HuH-7.5 (cell line): ENCODE measurements around the gene PPP2R5C.
A peak's percentile ranks its signal among the peaks of the same experiment; 100 is the strongest.

Experiments used
- DNase-seq: peaks from one replicate; pipeline ENCODE4 v3.0.0; 2011; ENCODE audit warnings: low spot score

Gene PPP2R5C

DNA sequence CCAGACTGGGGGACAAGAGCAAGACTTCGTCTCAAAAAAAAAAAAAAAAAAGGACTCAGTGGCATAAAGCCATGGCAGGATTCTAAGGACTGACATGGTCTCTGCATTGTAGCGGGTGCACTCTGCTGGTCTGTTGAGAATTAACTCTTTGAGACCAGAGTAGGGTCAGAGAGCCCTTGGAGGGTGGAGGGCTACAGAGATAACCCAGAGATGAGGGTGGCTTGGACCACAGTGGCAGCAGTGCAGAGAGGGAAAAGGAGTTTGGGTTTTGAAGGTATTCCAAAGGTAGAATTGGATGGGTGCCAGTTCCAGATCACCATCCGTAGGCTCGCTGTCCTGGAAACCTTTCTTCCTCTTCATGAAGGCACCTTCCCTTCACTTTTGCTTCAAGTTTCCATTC is 188.6 kb downstream of the PPP2R5C start:
- DNase-seq: no peak

- no peak for DNase-seq
These were observed 189.2 kb downstream of the PPP2R5C start for GRCh38 chr14:101950516-101951215.

- no peak for DNase-seq
These were observed 191.6 kb downstream of the PPP2R5C start for GRCh38 chr14:101953151-101953550.

DNA sequence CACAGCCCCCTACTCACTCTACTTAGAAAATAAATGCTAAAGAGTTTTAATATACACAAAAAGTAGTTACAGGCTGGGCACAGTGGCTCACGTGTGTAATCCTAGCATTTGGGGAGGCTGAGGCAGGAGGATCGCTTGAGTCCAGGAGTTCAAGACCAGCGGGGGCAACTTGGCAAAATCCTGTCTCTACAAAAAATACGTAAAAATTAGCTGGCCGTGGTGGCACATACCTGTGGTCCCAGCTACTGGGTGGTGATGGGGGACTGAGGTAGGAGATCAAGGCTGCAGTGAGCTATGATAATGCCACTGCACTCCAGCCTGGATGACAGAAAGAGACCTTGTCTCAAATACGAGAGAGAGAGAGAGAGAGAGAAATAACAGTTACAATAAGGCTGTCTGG is 193.0 kb downstream of the PPP2R5C start:
- no peak for DNase-seq

GRCh38 chr14:101955695-101956161 is 194.2 kb downstream of the PPP2R5C start:
- no peak for DNase-seq

DNA sequence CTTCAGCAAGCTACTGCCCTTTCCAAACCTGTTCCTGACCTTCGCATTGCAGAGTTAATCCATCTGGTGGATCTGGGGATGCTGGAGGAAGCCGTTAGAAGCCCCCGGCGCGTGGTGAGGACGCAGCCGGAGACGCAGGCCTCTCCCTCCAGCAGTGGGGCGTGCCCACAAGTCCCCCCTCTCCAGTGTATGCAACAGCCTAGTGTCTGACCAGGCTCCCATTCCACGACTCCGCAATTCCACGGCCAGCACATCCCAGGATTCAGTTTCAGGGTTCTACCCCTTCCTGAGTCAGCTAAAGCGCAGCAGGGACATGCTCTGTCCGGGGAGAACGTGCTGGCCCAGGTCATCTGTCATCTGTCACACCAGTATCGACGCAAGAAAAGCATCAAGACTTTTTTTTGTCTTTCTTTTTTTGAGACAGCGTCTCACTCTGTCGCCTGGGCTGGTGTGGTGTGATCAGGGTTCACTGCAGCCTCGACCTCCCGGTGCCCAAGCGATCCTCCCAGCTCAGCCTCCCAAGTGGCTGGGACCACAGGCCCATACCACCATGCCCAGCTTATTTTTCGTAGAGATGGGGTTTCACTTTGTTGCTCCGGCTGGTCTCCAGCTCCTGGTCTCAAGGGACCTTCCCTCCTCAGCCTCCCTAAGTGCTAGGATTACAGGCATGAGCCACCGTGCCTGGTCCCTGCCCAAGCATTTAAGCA is 194.8 kb downstream of the PPP2R5C start:
- no peak for DNase-seq

DNA sequence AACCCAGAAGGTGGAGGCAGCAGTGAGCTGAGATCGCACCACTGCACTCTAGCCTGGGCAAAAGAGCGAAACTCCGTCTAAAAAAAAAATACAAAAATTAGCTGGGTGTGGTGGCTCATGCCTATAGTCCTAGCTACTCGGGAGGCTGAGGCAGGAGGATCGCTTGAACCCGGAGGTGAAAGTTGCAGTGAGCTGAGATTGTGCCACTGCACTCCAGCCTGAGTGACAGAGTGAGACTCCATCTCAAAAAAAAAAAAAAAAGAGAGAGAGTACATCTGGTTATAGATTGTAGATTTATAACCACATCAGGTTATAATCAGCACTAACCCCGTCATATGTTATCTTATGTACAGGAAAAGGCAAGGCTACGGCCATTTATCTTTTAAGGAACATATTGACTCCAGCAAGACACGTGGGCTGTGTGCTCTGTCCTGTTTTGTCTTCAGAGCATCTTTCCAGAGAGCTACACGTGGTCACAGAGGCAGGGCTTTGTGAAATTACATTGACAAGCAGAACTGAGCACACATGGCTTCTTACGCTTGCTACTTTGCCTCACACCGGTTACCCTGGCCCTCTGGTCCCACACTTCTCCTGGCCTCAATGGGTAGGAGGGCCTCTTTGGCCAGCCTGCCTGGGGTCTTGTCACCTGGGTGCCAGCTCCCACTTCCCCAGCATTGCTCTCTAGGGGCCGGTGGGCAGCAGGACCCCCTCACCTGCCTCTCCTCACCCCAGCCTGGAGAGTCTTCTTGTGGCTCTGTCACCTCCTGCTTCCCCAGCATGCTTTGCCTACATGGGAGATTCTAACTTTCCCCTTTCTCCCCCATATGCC is 196.1 kb downstream of the PPP2R5C start:
- DNase-seq: no peak

DNA sequence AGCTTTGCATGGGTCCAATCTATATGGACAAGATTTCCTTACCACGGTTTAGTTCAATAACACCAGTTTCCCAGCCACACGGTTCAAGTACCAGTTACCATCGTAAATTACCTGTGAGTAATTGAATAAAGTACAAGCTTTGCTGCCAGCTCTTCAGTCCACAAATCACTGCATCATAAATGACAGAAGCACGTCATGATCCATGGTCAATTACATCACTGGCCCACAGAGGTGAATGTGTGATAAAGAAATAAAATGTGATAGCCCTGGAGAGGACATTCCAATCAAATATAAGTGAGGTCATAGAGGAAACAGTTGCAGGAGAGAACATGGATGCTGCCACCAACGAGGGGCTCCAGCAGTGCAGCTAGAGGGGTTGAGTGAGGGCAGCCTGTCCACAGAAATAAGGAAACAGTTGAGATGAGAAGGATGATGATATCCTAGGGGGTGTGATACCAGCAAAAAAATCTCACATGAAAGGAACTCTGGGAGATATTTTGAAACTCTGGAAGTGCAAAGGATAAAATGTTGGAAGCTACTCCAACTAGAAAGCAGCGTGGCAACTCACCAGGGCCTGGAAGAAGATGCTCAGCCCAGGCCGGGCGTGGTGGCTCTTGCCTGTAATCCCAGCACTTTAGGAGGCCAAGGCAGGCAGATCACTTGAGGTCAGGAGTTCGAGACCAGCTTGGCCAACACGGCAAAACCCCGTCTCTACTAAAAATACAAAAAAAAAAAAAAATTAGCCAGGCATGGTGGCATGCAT is 197.1 kb downstream of the PPP2R5C start:
- no peak for DNase-seq

- DNase-seq: no peak
These were observed 197.8 kb downstream of the PPP2R5C start for GRCh38 chr14:101959277-101959676.

GRCh38 chr14:101960225-101960624 is 198.7 kb downstream of the PPP2R5C start:
- DNase-seq: no peak

GRCh38 chr14:101961011-101961721 is 199.7 kb downstream of the PPP2R5C start:
- DNase-seq: peak; percentile 74

GRCh38 chr14:101961746-101962502 is 200.4 kb downstream of the PPP2R5C start:
- no peak for DNase-seq

- DNase-seq: no peak
These were observed 201.0 kb downstream of the PPP2R5C start for GRCh38 chr14:101962503-101962874.

- DNase-seq: no peak
These were observed 201.5 kb downstream of the PPP2R5C start for GRCh38 chr14:101963052-101963451.

DNA sequence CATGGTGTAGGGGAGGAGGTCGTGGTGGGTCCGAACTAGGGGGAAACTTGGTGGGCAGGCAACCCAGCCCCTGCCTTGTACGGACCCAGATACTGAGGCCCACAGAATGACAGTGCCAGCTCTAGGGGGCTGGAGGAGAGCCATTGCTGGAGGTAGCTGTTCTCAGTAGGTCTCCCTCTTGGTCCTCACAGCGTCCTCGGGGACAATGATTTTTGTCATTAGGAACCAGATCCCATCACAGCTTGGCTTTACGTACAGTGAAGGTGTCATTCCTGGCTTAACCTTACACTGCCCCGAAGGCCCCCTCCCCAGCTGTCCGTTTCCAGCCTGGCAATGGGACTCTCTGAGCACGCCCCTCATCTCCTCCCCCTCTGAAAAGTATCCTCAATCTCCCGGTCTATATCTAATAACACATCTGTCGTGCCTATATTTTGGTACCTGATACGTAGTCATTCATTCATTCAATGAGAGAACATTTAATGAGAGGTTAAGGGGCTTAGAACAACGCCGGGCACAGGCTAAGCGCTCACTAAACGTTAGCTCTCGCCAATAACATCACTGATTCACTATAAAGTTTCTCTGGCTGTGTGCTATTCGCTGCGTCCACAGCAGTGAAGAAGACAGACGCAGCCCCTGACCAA is 202.3 kb downstream of the PPP2R5C start:
- DNase-seq: no peak

DNA sequence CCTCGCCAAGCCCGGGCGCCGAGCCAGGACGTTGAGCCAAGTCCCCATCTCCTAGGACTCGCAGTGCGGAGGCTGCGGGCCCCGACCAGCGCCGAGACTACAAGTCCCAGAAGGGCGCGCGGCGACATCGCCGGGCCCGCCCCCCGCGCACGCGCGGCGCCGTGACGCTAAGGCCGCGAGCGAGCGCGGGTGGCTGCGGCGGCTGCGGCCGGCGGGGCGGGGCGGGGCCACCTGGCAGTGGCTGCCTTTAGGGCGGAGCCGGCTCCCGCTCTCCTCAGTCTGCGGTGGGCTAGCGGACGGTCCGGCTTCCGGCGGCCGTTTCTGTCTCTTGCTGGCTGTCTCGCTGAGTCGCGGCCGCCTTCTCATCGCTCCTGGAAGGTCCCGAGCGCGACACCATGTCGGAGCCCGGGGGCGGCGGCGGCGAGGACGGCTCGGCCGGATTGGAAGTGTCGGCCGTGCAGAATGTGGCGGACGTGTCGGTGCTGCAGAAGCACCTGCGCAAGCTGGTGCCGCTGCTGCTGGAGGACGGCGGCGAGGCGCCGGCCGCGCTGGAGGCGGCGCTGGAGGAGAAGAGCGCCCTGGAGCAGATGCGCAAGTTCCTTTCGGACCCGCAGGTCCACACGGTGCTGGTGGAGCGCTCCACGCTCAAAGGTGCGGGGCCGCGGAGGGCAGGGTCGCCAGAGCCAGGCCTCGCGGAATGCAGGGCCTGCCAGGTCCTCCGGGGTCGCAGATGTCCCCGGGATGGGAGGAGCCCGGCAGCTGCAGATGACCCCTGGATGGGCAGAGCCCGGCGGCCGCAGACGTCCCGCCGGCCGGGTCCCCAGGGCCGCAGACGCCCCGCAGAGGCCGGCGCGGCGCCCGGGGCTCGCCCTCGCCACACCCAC is 203.0 kb downstream of the PPP2R5C start, which contains the start of gene DYNC1H1:
TSS of gene DYNC1H1 (plus strand) at position 277 of the 884 bp plus-strand sequence. CDS start at position 396, 119 bp downstream.
- peak; percentile 77 for DNase-seq

- peak; percentile 64 for DNase-seq
These were observed 203.7 kb downstream of the PPP2R5C start for GRCh38 chr14:101965181-101965544.

GRCh38 chr14:101965770-101966722 is 204.5 kb downstream of the PPP2R5C start:
- no peak for DNase-seq
